ENCODE measurements around the gene BICD1. TPM values are rescaled to one million over a fixed set of nuclear protein-coding genes. Genes with fewer than 3 reads are reported as not detected.

The BICD1 gene
- total RNA-seq, 1 donor from 2014 or later, result 13.1 TPM

GRCh38 chr12:32240831-32241230 lies 134.2 kb downstream of the BICD1 start:
- Histone ChIP-seq H3K36me3 (ENCODE audit: control insufficient read depth, insufficient read depth, low read length) (no peaks in the 10 kb centered on the region), H3K27me3 (ENCODE audit: control insufficient read depth, insufficient read depth, low read length) (no peaks in the 10 kb centered on the region), H3K4me3 (ENCODE audit: low read depth, low read length) (no peak overlapping the region)
- TF ChIP-seq, protein P1, sequence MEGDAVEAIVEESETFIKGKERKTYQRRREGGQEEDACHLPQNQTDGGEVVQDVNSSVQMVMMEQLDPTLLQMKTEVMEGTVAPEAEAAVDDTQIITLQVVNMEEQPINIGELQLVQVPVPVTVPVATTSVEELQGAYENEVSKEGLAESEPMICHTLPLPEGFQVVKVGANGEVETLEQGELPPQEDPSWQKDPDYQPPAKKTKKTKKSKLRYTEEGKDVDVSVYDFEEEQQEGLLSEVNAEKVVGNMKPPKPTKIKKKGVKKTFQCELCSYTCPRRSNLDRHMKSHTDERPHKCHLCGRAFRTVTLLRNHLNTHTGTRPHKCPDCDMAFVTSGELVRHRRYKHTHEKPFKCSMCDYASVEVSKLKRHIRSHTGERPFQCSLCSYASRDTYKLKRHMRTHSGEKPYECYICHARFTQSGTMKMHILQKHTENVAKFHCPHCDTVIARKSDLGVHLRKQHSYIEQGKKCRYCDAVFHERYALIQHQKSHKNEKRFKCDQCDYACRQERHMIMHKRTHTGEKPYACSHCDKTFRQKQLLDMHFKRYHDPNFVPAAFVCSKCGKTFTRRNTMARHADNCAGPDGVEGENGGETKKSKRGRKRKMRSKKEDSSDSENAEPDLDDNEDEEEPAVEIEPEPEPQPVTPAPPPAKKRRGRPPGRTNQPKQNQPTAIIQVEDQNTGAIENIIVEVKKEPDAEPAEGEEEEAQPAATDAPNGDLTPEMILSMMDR (IDR thresholded peaks at IDR 0.05; ENCODE audit: insufficient read depth, low read length, poor library complexity, severe bottlenecking), result no peak
- DNase-seq (ENCODE audit: low read depth), result no peak

DNA sequence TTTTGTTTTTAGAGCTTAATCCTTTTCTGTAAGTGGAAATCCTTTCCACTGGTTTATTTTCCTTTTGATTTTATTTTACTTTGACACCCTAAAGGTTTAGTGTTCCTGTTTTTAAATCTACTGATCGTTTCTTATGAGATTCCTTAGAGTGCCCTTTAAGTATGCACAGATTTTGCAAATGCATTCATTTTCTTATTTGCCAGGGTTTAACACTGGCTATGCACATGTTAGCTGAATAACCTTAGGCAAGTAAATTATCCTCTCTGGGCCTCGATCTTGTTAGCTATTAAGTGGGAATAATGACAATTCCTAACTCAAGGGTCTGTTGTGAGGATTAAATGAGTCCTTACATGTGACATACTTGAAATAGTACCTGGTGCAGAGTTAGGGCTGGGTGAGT lies 136.0 kb downstream of the BICD1 start:
- DNase-seq (ENCODE audit: low read depth), result no peak
- Histone ChIP-seq H3K4me3 (ENCODE audit: low read depth, low read length) (no peak overlapping the region), H3K36me3 (ENCODE audit: control insufficient read depth, insufficient read depth, low read length) (no peaks in the 10 kb centered on the region), H3K27me3 (ENCODE audit: control insufficient read depth, insufficient read depth, low read length) (no peaks in the 10 kb centered on the region)
- TF ChIP-seq, protein P1 (IDR thresholded peaks at IDR 0.05; ENCODE audit: insufficient read depth, low read length, poor library complexity, severe bottlenecking), result no peak

DNA sequence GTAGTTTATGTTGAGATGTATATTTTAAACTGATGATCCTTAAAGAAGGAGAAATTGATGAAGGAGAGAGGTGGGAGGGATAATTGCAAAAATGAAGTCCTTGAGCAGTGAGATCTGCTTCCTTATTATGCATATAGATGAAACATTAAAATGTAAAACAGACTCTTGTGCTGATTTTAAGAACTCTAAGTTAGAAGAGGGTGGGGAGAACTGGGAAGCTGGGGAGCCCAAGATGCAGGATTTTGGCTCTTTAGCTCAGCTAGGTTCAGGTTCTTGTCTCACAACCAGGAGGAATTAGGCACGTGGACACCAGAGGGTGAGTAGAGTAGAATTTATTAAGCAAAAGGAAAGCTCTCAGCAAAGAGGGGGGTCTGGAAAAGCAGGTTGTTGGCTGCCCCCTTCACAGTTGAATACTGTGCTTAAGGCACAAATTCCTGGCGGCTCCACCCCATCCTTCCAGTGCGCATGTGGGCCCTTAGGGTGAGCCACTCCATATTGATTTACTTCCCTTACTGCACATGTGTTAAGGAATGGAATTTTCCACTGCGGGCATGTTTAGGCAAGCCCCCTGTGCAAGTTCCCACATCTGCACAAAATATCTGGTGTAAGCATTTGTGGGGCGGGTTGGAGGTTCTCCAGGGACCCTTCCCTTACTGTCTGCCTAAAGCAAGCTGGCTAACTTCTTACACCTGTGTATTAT lies 141.9 kb downstream of the BICD1 start:
- Histone ChIP-seq H3K27me3 (ENCODE audit: control insufficient read depth, insufficient read depth, low read length) (no peaks in the 10 kb centered on the region), H3K36me3 (ENCODE audit: control insufficient read depth, insufficient read depth, low read length) (peaks cover 1% of the 10 kb centered on the region), H3K4me3 (ENCODE audit: low read depth, low read length) (no peak overlapping the region)
- DNase-seq (ENCODE audit: low read depth), result no peak
- TF ChIP-seq, protein P1 (IDR thresholded peaks at IDR 0.05; ENCODE audit: insufficient read depth, low read length, poor library complexity, severe bottlenecking), result no peak

GRCh38 chr12:32249777-32250176 lies 143.1 kb downstream of the BICD1 start:
- no peak for DNase-seq (ENCODE audit: low read depth)
- TF ChIP-seq, protein P1 (IDR thresholded peaks at IDR 0.05; ENCODE audit: insufficient read depth, low read length, poor library complexity, severe bottlenecking), result no peak
- H3K36me3 ChIP-seq (ENCODE audit: control insufficient read depth, insufficient read depth, low read length), result peaks cover 1% of the 10 kb centered on the region
- no peaks in the 10 kb centered on the region for H3K27me3 ChIP-seq (ENCODE audit: control insufficient read depth, insufficient read depth, low read length)
- H3K4me3 ChIP-seq (ENCODE audit: low read depth, low read length), result no peak overlapping the region

DNA sequence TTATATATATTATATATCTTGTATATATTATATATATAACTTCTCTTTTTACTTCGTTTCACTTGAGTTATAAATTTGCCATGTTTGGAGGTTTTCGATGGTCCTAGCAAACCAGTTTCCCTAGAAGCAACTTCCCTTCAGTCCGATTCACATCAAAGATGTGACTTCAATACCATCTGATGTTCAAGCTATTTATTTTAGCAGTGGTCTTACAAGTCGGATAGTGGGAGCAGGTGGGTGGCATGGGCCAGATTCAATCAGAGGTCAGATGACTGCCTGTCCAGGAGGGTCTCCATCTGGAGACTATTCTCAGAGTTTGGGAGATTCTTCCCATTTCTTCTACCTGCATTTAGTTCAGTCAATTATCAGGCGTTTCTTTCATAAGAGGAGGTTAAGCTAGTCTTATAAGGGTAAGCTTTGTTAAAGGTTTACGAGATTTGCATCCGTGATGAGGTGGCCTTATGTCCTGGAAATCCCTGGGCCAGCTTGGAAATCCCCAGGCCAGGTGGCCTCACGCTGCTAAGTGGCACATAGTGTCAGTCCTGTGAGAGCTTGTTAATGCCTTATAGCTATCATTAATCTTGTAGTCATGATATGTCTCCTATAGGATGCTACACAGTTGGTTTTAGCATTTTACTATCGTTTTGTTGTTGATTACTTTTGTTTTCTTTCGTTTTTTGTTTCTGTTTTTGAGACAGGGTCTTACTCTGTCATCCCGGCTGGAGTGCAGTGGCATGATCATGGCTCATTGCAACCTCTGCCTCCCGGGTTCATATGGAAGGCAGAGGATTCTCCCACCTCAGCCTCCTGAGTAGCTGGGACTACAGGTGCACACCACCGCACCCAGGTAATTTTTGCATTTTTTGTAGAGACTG lies 145.8 kb downstream of the BICD1 start:
- DNase-seq (ENCODE audit: low read depth), result no peak
- H3K27me3 ChIP-seq (ENCODE audit: control insufficient read depth, insufficient read depth, low read length), result no peaks in the 10 kb centered on the region
- TF ChIP-seq, protein P1 (IDR thresholded peaks at IDR 0.05; ENCODE audit: insufficient read depth, low read length, poor library complexity, severe bottlenecking), result no peak
- no peak overlapping the region for H3K4me3 ChIP-seq (ENCODE audit: low read depth, low read length)
- peaks cover 3% of the 10 kb centered on the region for H3K36me3 ChIP-seq (ENCODE audit: control insufficient read depth, insufficient read depth, low read length)
